ENCODE data around the gene DNMT1. TPM values are rescaled to one million over a fixed set of nuclear protein-coding genes. Genes with fewer than 3 reads are reported as not detected.

DNMT1 gene
- total RNA-seq, 6 experiments from 2014 or later: 12.6 to 37.3 (median 24.4) TPM

DNA sequence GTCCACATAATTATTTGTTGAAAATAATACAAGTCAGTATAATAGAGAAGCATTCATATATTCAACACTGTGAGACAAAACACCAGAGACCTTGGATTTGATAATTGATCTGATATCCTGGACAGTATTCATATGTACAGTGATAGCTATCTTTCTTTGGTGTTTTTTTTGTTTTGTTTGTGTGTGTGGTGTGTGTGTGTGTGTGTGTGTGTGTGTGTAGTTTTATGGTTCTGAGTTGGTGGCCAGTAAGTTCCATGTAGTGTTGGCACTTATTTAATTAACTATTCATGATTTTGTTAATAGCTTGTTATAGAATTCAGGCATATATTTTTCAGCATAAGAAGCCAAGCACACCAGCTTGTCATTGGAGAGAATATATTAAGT, 90.6 kb downstream of the DNMT1 start:
- no peaks in the 10 kb centered on the region for H3K9me3 ChIP-seq
- no peak overlapping the region for H3K27ac ChIP-seq
- TF ChIP-seq POLR2A (IDR thresholded peaks at IDR 0.05): no peak
- TF ChIP-seq, protein P1, sequence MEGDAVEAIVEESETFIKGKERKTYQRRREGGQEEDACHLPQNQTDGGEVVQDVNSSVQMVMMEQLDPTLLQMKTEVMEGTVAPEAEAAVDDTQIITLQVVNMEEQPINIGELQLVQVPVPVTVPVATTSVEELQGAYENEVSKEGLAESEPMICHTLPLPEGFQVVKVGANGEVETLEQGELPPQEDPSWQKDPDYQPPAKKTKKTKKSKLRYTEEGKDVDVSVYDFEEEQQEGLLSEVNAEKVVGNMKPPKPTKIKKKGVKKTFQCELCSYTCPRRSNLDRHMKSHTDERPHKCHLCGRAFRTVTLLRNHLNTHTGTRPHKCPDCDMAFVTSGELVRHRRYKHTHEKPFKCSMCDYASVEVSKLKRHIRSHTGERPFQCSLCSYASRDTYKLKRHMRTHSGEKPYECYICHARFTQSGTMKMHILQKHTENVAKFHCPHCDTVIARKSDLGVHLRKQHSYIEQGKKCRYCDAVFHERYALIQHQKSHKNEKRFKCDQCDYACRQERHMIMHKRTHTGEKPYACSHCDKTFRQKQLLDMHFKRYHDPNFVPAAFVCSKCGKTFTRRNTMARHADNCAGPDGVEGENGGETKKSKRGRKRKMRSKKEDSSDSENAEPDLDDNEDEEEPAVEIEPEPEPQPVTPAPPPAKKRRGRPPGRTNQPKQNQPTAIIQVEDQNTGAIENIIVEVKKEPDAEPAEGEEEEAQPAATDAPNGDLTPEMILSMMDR (IDR thresholded peaks at IDR 0.05): no peak
- H3K36me3 ChIP-seq: peaks cover 0 to 18% (median 7%) of the 10 kb centered on the region in 4 donors
- H3K4me3 ChIP-seq: no peak overlapping the region
- intact Hi-C loops (cut with DNase I): no loop called here
- peaks cover 0 to 7% (median 3%) of the 10 kb centered on the region in 4 donors for H3K4me1 ChIP-seq
- DNase-seq (no peak), ATAC-seq (no peak)
- no peaks in the 10 kb centered on the region for H3K27me3 ChIP-seq

DNA sequence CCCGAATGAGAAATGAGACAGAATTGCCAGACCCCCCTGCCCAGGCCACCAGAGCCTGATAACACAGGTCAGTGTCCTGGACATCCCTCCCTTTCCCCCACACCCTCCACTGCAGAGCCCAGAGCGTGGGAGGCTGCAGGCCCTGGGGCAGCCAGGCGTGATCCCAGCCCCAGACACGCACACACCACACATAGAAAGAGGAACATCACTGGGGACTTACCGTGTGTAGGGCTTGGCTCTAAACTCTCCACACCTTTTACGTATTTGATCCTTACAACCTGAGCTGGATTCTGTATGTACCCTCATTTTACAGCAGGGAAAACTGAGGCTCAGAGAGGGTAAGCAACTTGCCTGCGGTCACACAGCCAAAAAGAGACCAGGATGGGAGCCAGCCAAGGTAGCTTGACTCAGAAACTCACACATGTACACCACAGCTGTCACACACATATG, 91.9 kb downstream of the DNMT1 start:
- ATAC-seq: no peak
- intact Hi-C loops (cut with DNase I): no loop called here
- H3K27me3 ChIP-seq: no peaks in the 10 kb centered on the region
- H3K27ac ChIP-seq: peak overlapping the region in 1 of 3 donors; percentile 40
- peaks cover 0 to 6% (median under 1%) of the 10 kb centered on the region in 4 donors for H3K36me3 ChIP-seq
- TF ChIP-seq, protein P1 (IDR thresholded peaks at IDR 0.05): no peak
- TF ChIP-seq POLR2A (IDR thresholded peaks at IDR 0.05): no peak
- no peak overlapping the region for H3K4me3 ChIP-seq
- WGBS (ENCODE audit: insufficient coverage, low coverage, low lambda C conversion rate, missing lambda C conversion rate): 18% methylated on average over 2 of the region's 7 CpGs
- H3K9me3 ChIP-seq: no peaks in the 10 kb centered on the region
- peaks cover 0 to 7% (median 3%) of the 10 kb centered on the region in 4 donors for H3K4me1 ChIP-seq
- no peak for DNase-seq

DNA sequence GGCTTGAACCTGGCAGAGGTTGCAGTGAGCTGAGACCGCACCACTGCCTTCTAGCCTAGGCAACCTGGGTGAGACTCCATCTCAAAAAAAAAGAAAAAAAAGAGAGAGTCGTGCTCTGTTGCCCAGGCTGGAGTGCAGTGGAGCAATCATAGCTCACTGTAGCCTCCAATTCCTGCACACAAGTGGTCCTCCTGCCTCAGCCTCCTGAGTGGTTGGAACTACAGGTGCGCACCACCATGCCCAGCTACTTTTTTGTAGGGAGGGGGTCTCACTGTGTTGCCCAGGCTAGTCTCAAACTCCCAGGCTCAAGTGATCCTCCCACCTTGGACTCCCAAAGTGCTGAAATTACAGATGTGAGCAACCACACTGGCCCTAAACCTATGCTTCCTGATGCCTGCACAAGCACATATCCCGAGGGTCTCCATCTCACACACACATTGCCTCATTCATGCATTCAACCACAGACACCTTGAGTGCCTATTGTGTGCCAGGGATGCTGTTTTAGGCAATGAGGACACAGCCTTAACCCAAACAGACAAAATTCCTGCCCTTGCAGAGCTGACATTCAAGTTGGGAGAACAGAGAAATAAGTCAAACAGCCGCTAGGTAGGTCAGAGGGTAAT, 94.5 kb downstream of the DNMT1 start:
- H3K27ac ChIP-seq: no peak overlapping the region
- no peaks in the 10 kb centered on the region for H3K36me3 ChIP-seq
- WGBS (ENCODE audit: insufficient coverage, low coverage, low lambda C conversion rate, missing lambda C conversion rate): 67% methylated on average over 2 of the region's 5 CpGs
- no peaks in the 10 kb centered on the region for H3K27me3 ChIP-seq
- H3K4me1 ChIP-seq: peaks cover 0 to 11% (median 4%) of the 10 kb centered on the region in 4 donors
- no peaks in the 10 kb centered on the region for H3K9me3 ChIP-seq
- TF ChIP-seq, protein P1 (IDR thresholded peaks at IDR 0.05): no peak
- no peak for TF ChIP-seq POLR2A (IDR thresholded peaks at IDR 0.05)
- DNase-seq (no peak), ATAC-seq (no peak)
- intact Hi-C loops (cut with DNase I): no loop called here
- H3K4me3 ChIP-seq: no peak overlapping the region

DNA sequence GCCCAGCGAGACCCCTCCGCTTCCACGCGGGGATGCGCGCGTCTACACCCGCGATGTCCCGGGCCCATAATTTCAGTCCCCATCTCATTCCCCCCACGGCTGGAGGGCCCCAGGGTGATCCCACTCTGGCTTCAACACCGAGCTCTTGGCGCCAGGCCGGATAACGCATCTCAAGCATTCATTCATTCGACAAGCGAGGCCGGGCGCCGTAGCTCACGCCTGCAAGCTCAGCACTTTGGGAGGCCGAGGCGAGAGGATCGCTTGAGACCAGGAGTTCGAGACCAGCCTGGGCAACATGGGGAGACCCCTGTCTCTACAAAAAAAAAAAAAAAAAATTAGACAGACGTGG, 98.2 kb downstream of the DNMT1 start:
- intact Hi-C loops (cut with DNase I): no loop called here
- 36% methylated on average over 25 of the region's 26 CpGs for WGBS (ENCODE audit: insufficient coverage, low coverage, low lambda C conversion rate, missing lambda C conversion rate)
- Histone ChIP-seq H3K9me3 (no peaks in the 10 kb centered on the region), H3K27ac (no peak overlapping the region), H3K4me3 (peak overlapping the region; percentile 45 to 50 (median 49)), H3K4me1 (peaks cover 0 to 32% (median 14%) of the 10 kb centered on the region in 4 donors), H3K36me3 (peaks cover 4 to 14% (median 6%) of the 10 kb centered on the region in 4 donors), H3K27me3 (no peaks in the 10 kb centered on the region)
- no peak for TF ChIP-seq POLR2A (IDR thresholded peaks at IDR 0.05)
- TF ChIP-seq, protein P1 (IDR thresholded peaks at IDR 0.05): no peak
- peak in 2 of 3 donors; percentile 57 to 64 for DNase-seq
- ATAC-seq: no peak

All from right lobe of liver (tissue), 6 donors.